GM19351 (cell line): ENCODE results near the gene MT1HL1.
"Not testable (repeated sequence)": the region's sequence is repeated elsewhere in the genome, so short reads cannot be mapped to it uniquely, and the experiment has no call there.

ENCODE experiments used
- ATAC-seq: cut with Tn5 transposase; IDR thresholded peaks from one replicate; pipeline ENCODE4 v1.9.1; 2021; ENCODE audit warnings: mild to moderate bottlenecking, moderate library complexity; ENCODE audit not compliant: unreplicated experiment

MT1HL1 gene

GRCh38 chr1:237018896-237019295, 14.7 kb upstream of the MT1HL1 start:
- no peak for ATAC-seq

GRCh38 chr1:237016626-237017025, 12.4 kb upstream of the MT1HL1 start:
- ATAC-seq: no peak

GRCh38 chr1:237013608-237014007, 9.4 kb upstream of the MT1HL1 start:
- ATAC-seq: no peak

- no peak for ATAC-seq
Observed at GRCh38 chr1:237012788-237013383, 8.6 kb upstream of the MT1HL1 start.

- ATAC-seq: no peak
Observed at GRCh38 chr1:237012361-237012760, 8.1 kb upstream of the MT1HL1 start.

GRCh38 chr1:237011432-237011831, 7.2 kb upstream of the MT1HL1 start:
- ATAC-seq: no peak

- ATAC-seq: no peak
Observed at GRCh38 chr1:237009611-237010010, 5.4 kb upstream of the MT1HL1 start.

- no peak for ATAC-seq
Observed at GRCh38 chr1:237007147-237007881, 3.1 kb upstream of the MT1HL1 start.

- no peak for ATAC-seq
Observed at GRCh38 chr1:237005674-237006073, 1.4 kb upstream of the MT1HL1 start.

- ATAC-seq: no peak
Observed at GRCh38 chr1:237003516-237003915, 725 bp downstream of the MT1HL1 start.

GRCh38 chr1:237000191-237000590, 4.0 kb downstream of the MT1HL1 start:
- ATAC-seq: no peak

GRCh38 chr1:236998546-236998945, 5.7 kb downstream of the MT1HL1 start:
- ATAC-seq: no peak

- no peak for ATAC-seq
Observed at GRCh38 chr1:236997882-236998281, 6.4 kb downstream of the MT1HL1 start.

- ATAC-seq: no peak
Observed at GRCh38 chr1:236997361-236997760, 6.9 kb downstream of the MT1HL1 start.

- ATAC-seq: no peak
Observed at GRCh38 chr1:236994450-236994849, 9.8 kb downstream of the MT1HL1 start.

- no peak for ATAC-seq
Observed at GRCh38 chr1:236992449-236992848, 11.8 kb downstream of the MT1HL1 start.

GRCh38 chr1:236990052-236990445, 14.2 kb downstream of the MT1HL1 start:
- peak; percentile 67 for ATAC-seq

GRCh38 chr1:236989290-236990051, 14.8 kb downstream of the MT1HL1 start:
- no peak for ATAC-seq

- ATAC-seq: no peak
Observed at GRCh38 chr1:236983818-236984217, 20.4 kb downstream of the MT1HL1 start.

GRCh38 chr1:236982380-236982779, 21.9 kb downstream of the MT1HL1 start:
- no peak for ATAC-seq

- ATAC-seq: not testable (repeated sequence)
Observed at GRCh38 chr1:236981431-236981830, 22.8 kb downstream of the MT1HL1 start.

GRCh38 chr1:236980673-236981072, 23.6 kb downstream of the MT1HL1 start:
- ATAC-seq: no peak
